ENCODE data around the gene C2CD4D.
A peak's percentile ranks its signal among the peaks of the same experiment; 100 is the strongest.

The C2CD4D gene

GRCh38 chr1:151790940-151791651 lies 48.5 kb downstream of the C2CD4D start:
- POLR2A ChIA-PET = interaction anchor here (0.6 to 2.7 kb wide), 2 partner anchors 14 to 28 kb away, joined by 3 to 11 read pairs; partner anchors contain the start of gene MRPL9
- CTCF ChIA-PET = no interaction called here
- H3K36me3 ChIP-seq (ENCODE audit: control insufficient read depth in 2 of 2, insufficient read depth in 1 of 2, low read length in 2 of 2) = no peaks in the 10 kb centered on the region
- no peaks in the 10 kb centered on the region for H3K4me1 ChIP-seq (ENCODE audit: control insufficient read depth, insufficient read depth, low read length)
- H3K27ac ChIP-seq (ENCODE audit: extremely low read depth, low read depth, low read length) = peak overlapping the region; percentile 12
- H3K9me3 ChIP-seq (ENCODE audit: control insufficient read depth, insufficient read depth, low read depth, low read length) = no peaks in the 10 kb centered on the region
- TF ChIP-seq KLF9 (tag by site-specific recombination; IDR thresholded peaks at IDR 0.05; ENCODE audit: low read depth) (peak; percentile 31; the same call in 1 of the 2 replicates), ZFHX2 (tag by site-specific recombination; conservative IDR thresholded peaks at IDR 0.05) (0 out of 2 replicates have a peak, but pooled peaks have one; percentile 13), ZBTB17 (tag by site-specific recombination; IDR thresholded peaks at IDR 0.05) (peak; percentile 80), ZNF560 (tag by site-specific recombination; IDR thresholded peaks at IDR 0.05; ENCODE audit: borderline replicate concordance) (no peak), ZNF335 (tag by site-specific recombination; conservative IDR thresholded peaks at IDR 0.05) (peak; percentile 87), HOXD13 (CRISPR knock-in tag; IDR thresholded peaks at IDR 0.05; ENCODE audit: borderline replicate concordance) (no peak), GLIS2 (tag by site-specific recombination; IDR thresholded peaks at IDR 0.05) (peak; percentile 50; the same call in 1 of the 2 replicates), CTCF (tag by site-specific recombination; IDR thresholded peaks at IDR 0.05) (0 out of 2 replicates have a peak, but pooled peaks have one; percentile 5), ZBTB48 (tag by site-specific recombination; IDR thresholded peaks at IDR 0.05) (peak; percentile 78), ZNF600 (tag by site-specific recombination; IDR thresholded peaks at IDR 0.05) (peak; percentile 41; the same call in 1 of the 2 replicates), ZFP69B (tag by site-specific recombination; IDR thresholded peaks at IDR 0.05) (peak; percentile 77), ZNF544 (tag by site-specific recombination; IDR thresholded peaks at IDR 0.05) (no peak), EGR2 (tag by site-specific recombination; IDR thresholded peaks at IDR 0.05; ENCODE audit: low read depth) (0 out of 2 replicates have a peak, but pooled peaks have one; percentile 26), ZSCAN5A (tag by site-specific recombination; IDR thresholded peaks at IDR 0.05) (no peak), ZBTB10 (tag by site-specific recombination; IDR thresholded peaks at IDR 0.05) (0 out of 2 replicates have a peak, but pooled peaks have one; percentile 34), ZBTB20 (tag by site-specific recombination; IDR thresholded peaks at IDR 0.05) (peak; percentile 63; the same call in 1 of the 2 replicates), ZNF629 (tag by site-specific recombination; IDR thresholded peaks at IDR 0.05) (no peak), PRDM1 (tag by site-specific recombination; IDR thresholded peaks at IDR 0.05) (no peak), TCF7L2 (IDR thresholded peaks at IDR 0.05; ENCODE audit: borderline replicate concordance, low read depth, low read length) (no peak)
- TF ChIP-seq, protein P1, sequence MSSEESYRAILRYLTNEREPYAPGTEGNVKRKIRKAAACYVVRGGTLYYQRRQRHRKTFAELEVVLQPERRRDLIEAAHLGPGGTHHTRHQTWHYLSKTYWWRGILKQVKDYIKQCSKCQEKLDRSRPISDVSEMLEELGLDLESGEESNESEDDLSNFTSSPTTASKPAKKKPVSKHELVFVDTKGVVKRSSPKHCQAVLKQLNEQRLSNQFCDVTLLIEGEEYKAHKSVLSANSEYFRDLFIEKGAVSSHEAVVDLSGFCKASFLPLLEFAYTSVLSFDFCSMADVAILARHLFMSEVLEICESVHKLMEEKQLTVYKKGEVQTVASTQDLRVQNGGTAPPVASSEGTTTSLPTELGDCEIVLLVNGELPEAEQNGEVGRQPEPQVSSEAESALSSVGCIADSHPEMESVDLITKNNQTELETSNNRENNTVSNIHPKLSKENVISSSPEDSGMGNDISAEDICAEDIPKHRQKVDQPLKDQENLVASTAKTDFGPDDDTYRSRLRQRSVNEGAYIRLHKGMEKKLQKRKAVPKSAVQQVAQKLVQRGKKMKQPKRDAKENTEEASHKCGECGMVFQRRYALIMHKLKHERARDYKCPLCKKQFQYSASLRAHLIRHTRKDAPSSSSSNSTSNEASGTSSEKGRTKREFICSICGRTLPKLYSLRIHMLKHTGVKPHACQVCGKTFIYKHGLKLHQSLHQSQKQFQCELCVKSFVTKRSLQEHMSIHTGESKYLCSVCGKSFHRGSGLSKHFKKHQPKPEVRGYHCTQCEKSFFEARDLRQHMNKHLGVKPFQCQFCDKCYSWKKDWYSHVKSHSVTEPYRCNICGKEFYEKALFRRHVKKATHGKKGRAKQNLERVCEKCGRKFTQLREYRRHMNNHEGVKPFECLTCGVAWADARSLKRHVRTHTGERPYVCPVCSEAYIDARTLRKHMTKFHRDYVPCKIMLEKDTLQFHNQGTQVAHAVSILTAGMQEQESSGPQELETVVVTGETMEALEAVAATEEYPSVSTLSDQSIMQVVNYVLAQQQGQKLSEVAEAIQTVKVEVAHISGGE (tag by site-specific recombination; conservative IDR thresholded peaks at IDR 0.05; ENCODE audit: low read depth) = peak; percentile 27; the same call in 1 of the 2 replicates
- TF ChIP-seq, protein P2, sequence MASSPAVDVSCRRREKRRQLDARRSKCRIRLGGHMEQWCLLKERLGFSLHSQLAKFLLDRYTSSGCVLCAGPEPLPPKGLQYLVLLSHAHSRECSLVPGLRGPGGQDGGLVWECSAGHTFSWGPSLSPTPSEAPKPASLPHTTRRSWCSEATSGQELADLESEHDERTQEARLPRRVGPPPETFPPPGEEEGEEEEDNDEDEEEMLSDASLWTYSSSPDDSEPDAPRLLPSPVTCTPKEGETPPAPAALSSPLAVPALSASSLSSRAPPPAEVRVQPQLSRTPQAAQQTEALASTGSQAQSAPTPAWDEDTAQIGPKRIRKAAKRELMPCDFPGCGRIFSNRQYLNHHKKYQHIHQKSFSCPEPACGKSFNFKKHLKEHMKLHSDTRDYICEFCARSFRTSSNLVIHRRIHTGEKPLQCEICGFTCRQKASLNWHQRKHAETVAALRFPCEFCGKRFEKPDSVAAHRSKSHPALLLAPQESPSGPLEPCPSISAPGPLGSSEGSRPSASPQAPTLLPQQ (tag by site-specific recombination; IDR thresholded peaks at IDR 0.05) = peak; percentile 81
- TF ChIP-seq, protein P3, sequence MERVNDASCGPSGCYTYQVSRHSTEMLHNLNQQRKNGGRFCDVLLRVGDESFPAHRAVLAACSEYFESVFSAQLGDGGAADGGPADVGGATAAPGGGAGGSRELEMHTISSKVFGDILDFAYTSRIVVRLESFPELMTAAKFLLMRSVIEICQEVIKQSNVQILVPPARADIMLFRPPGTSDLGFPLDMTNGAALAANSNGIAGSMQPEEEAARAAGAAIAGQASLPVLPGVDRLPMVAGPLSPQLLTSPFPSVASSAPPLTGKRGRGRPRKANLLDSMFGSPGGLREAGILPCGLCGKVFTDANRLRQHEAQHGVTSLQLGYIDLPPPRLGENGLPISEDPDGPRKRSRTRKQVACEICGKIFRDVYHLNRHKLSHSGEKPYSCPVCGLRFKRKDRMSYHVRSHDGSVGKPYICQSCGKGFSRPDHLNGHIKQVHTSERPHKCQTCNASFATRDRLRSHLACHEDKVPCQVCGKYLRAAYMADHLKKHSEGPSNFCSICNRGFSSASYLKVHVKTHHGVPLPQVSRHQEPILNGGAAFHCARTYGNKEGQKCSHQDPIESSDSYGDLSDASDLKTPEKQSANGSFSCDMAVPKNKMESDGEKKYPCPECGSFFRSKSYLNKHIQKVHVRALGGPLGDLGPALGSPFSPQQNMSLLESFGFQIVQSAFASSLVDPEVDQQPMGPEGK (tag by site-specific recombination; IDR thresholded peaks at IDR 0.05) = peak; percentile 60; the same call in 1 of the 2 replicates
- peak overlapping the region; percentile 51 for H3K4me3 ChIP-seq (ENCODE audit: low read depth, low read length)

Measured in HEK293 (cell line).